K562 (cell line): ENCODE measurements around the gene PPP1CA. TPM values are rescaled to one million over a fixed set of nuclear protein-coding genes. Genes with fewer than 3 reads are reported as not detected.

ENCODE experiments used
- ATF2 ChIP-seq: sonication (generic); formaldehyde crosslinking; IDR thresholded peaks from 2 replicates; pipeline ENCODE4 v1.8.1; 2022; ENCODE audit warnings: missing genetic modification reagents
- CXXC5 ChIP-seq: fragments of 250-450 bp; sonication (Bioruptor Pico); IDR thresholded peaks from 2 replicates; pipeline ENCODE4 v1.8.0; 2022; ENCODE audit warnings: inconsistent platforms, mild to moderate bottlenecking, moderate library complexity
- FUS ChIP-seq: fragments of 200-400 bp; formaldehyde crosslinking; optimal IDR thresholded peaks from 2 replicates; pipeline ENCODE3; 2017; ENCODE audit warnings: low read depth, low read length
- HDAC1 ChIP-seq, 2 experiments: fragments of 450-650 bp; IDR thresholded peaks; 2 replicates each; pipeline ENCODE4 v1.6.1; 2016 to 2017; ENCODE audit warnings: inconsistent platforms in 1 of 2, mild to moderate bottlenecking in 1 of 2, moderate library complexity in 1 of 2
- ILK ChIP-seq: fragments of 450-650 bp; IDR thresholded peaks from 2 replicates; pipeline ENCODE4 v1.6.1; 2016; ENCODE audit warnings: missing genetic modification characterization, low read depth, mild to moderate bottlenecking, missing compliant biosample characterization, moderate library complexity, borderline replicate concordance
- KDM4B ChIP-seq, 2 experiments: fragments of 450-650 bp in 1 of 2; sonication (generic) in 1 of 2; IDR thresholded peaks; 2 replicates each; pipeline ENCODE4 v1.6.1; 2016 to 2017; ENCODE audit warnings: borderline replicate concordance in 2 of 2, antibody characterized with exemption in 1 of 2, low read depth in 1 of 2, mild to moderate bottlenecking in 1 of 2
- MXD1 ChIP-seq: fragments of 250-450 bp; sonication (Bioruptor Pico); IDR thresholded peaks from 2 replicates; pipeline ENCODE4 v1.8.0; 2021; ENCODE audit warnings: borderline replicate concordance, mild to moderate bottlenecking, moderate library complexity; ENCODE audit not compliant: poor library complexity, severe bottlenecking
- PBX2 ChIP-seq, 2 experiments: IDR thresholded peaks in 1 of 2; conservative IDR thresholded peaks in 1 of 2; 2 replicates each; pipeline ENCODE4 v1.6.1; 2016; ENCODE audit warnings: low read depth in 2 of 2, mild to moderate bottlenecking in 1 of 2, missing compliant biosample characterization in 1 of 2, missing genetic modification characterization in 1 of 2, moderate library complexity in 1 of 2
- POLR2A ChIP-seq: fragments of 450-650 bp; conservative IDR thresholded peaks from 2 replicates; pipeline ENCODE4 v1.6.1; 2016
- POU5F1 ChIP-seq: fragments of 150-350 bp; IDR thresholded peaks from 2 replicates; pipeline ENCODE4 v1.6.1; 2014; ENCODE audit warnings: borderline replicate concordance, low read length, low read depth, mild to moderate bottlenecking; ENCODE audit not compliant: partially characterized antibody
- SAFB2 ChIP-seq: fragments of 200-400 bp; formaldehyde crosslinking; IDR thresholded peaks from 2 replicates; pipeline ENCODE4 v1.6.1; 2018; ENCODE audit warnings: borderline replicate concordance, low read length, low read depth, moderate library complexity; ENCODE audit not compliant: severe bottlenecking
- SIN3B ChIP-seq: fragments of 450-650 bp; IDR thresholded peaks from 2 replicates; pipeline ENCODE4 v1.6.1; 2017; ENCODE audit warnings: low read depth, mild to moderate bottlenecking, moderate library complexity
- SP2 ChIP-seq: IDR thresholded peaks from 2 replicates; pipeline ENCODE4 v1.6.1; 2011; ENCODE audit warnings: mild to moderate bottlenecking, low read depth, low read length, moderate library complexity; ENCODE audit not compliant: poor library complexity, severe bottlenecking; ENCODE audit errors: extremely low read depth
- SPI1 ChIP-seq: IDR thresholded peaks from 2 replicates; pipeline ENCODE4 v1.6.1; 2011; ENCODE audit warnings: low read depth, low read length, control low read depth, borderline replicate concordance
- STAT5B ChIP-seq: fragments of 250-450 bp; sonication (Bioruptor Pico); IDR thresholded peaks from 2 replicates; pipeline ENCODE4 v1.8.0; 2021; ENCODE audit warnings: mild to moderate bottlenecking, inconsistent platforms
- TEAD2 ChIP-seq: fragments of 450-650 bp; IDR thresholded peaks from 2 replicates; pipeline ENCODE4 v1.6.1; 2016; ENCODE audit warnings: missing genetic modification characterization, control low read depth, missing compliant biosample characterization
- TFAM ChIP-seq: fragments of 250-450 bp; sonication (Bioruptor Pico); conservative IDR thresholded peaks from 2 replicates; pipeline ENCODE4 v1.5.0; 2021; ENCODE audit warnings: mild to moderate bottlenecking, moderate library complexity
- ZBTB7A ChIP-seq: IDR thresholded peaks from 2 replicates; pipeline ENCODE4 v1.6.1; 2011; ENCODE audit warnings: low read depth, mild to moderate bottlenecking, low read length, moderate library complexity, borderline replicate concordance; ENCODE audit not compliant: control insufficient read depth
- ZNF253 ChIP-seq: fragments of 250-450 bp; sonication (Bioruptor Pico); conservative IDR thresholded peaks from 2 replicates; pipeline ENCODE4 v1.6.1; 2021; ENCODE audit warnings: mild to moderate bottlenecking
- ZNF280A ChIP-seq: fragments of 450-650 bp; IDR thresholded peaks from 2 replicates; pipeline ENCODE4 v1.6.1; 2018; ENCODE audit warnings: mild to moderate bottlenecking, low read depth; ENCODE audit not compliant: partially characterized antibody
- ZNF57 ChIP-seq: fragments of 450-650 bp; formaldehyde crosslinking; IDR thresholded peaks from 2 replicates; pipeline ENCODE4 v1.4.0; 2020; ENCODE audit warnings: mild to moderate bottlenecking, moderate library complexity
- polyA plus RNA-seq, 8 experiments: library from polyadenylated mRNA; depleted of rRNA in 4 of 8; stranded (reverse) in 5 of 8; unstranded in 3 of 8; fragments of >200 nt; fragmentation: Nextera tagmentation in 2 of 8; fragmentation: Illumina TruSeq in 1 of 8; extraction: Ambion mirVana in 2 of 8; extraction: Trizol in 1 of 8; gene quantifications; 2 replicates each; pipeline versions ENCODE4 v1.2.1 to v1.2.3, GENCODE V29; 2011 to 2014; ENCODE audit warnings: inconsistent platforms in 1 of 8, missing spikeins in 1 of 8
- total RNA-seq, 7 experiments: library from RNA; depleted of rRNA in 6 of 7; stranded (reverse); fragments of >200 nt in 6 of 7; fragmentation: Illumina TruSeq in 2 of 7; extraction: Trizol in 2 of 7; gene quantifications; 2 replicates each; pipeline versions ENCODE4 v1.2.1 to v1.2.3, GENCODE V29; 2011 to 2021; ENCODE audit warnings: low replicate concordance in 1 of 7

The PPP1CA gene
- total and polyA plus RNA-seq, 9 of the 15 experiments (the other 6 are each of a cell fraction or from before 2014, with no cell fraction given) = 18.2 to 242 (median 188) TPM

GRCh38 chr11:67371189-67371910 is 30.3 kb downstream of the PPP1CA start (continued):
- no peak for TF ChIP-seq PBX2 (CRISPR knock-in tag; IDR thresholded peaks at IDR 0.05; ENCODE audit: low read depth)
- TF ChIP-seq PBX2 (tag; conservative IDR thresholded peaks at IDR 0.05; ENCODE audit: low read depth) = no peak
- no peak for TF ChIP-seq TEAD2
- TF ChIP-seq ATF2 (CRISPR knock-in tag) = no peak
- peak; percentile 87; the same call in 1 of the 2 replicates for TF ChIP-seq ZBTB7A
- TF ChIP-seq CXXC5 = 0 out of 2 replicates have a peak, but pooled peaks have one; percentile 9
- TF ChIP-seq SPI1 = no peak
- TF ChIP-seq ILK = no peak
- no peak for TF ChIP-seq ZNF280A
- TF ChIP-seq SIN3B = no peak
- no peak for TF ChIP-seq STAT5B (CRISPR knock-in tag)
- TF ChIP-seq POLR2A = no peak
- no peak for TF ChIP-seq FUS
- no peak for TF ChIP-seq ZNF57 (CRISPR knock-in tag)
- TF ChIP-seq HDAC1 (IDR thresholded peaks at IDR 0.05) = peak in 1 of 2 experiments; percentile 36; a peak in 2 of 4 replicates
- no peak for TF ChIP-seq ZNF253
- no peak for TF ChIP-seq SAFB2
- TF ChIP-seq KDM4B (IDR thresholded peaks at IDR 0.05; ENCODE audit: borderline replicate concordance in 2 of 2, low read depth in 1 of 2) = peak in 1 of 2 experiments; percentile 41; a peak in 1 of 4 replicates
- no peak for TF ChIP-seq TFAM (CRISPR knock-in tag)
- no peak for TF ChIP-seq POU5F1
- TF ChIP-seq MXD1 = no peak
- no peak for TF ChIP-seq SP2
